B cell (primary cell): ENCODE measurements around the gene VWA3B.
"Not testable (repeated sequence)": the region's sequence is repeated elsewhere in the genome, so short reads cannot be mapped to it uniquely, and the experiment has no call there.

Experiments used
- EZH2 ChIP-seq: IDR thresholded peaks from 2 replicates; pipeline ENCODE4 v1.6.1; 2012; ENCODE audit warnings: borderline replicate concordance, low read depth, mild to moderate bottlenecking, moderate library complexity, low read length; ENCODE audit not compliant: insufficient read depth, poor library complexity, severe bottlenecking
- TF ChIP-seq, protein P1 (sequence below): fragments of 200-600 bp; IDR thresholded peaks from one replicate; pipeline ENCODE4 v1.8.0; 2022; ENCODE audit warnings: antibody characterized with exemption, mild to moderate bottlenecking

DNA sequence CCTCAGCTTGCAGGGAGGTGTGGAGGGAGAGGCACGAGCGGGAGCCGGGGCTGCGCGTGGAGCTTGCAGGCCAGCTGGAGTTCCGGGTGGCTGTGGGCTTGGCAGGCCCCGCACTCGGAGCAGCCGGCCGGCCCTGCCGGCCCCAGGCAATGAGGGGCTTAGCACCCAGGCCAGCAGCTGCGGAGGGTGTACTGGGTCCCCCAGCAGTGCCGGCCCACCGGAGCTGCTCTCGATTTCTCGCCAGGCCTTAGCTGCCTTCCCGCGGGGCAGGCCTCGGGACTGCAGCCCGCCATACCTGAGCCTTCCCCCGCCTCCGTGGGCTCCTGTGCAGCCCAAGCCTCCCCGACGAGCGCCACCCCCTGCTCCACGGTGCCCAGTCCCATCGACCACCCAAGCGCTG, 52.0 kb downstream of the VWA3B start:
- TF ChIP-seq, protein P1, sequence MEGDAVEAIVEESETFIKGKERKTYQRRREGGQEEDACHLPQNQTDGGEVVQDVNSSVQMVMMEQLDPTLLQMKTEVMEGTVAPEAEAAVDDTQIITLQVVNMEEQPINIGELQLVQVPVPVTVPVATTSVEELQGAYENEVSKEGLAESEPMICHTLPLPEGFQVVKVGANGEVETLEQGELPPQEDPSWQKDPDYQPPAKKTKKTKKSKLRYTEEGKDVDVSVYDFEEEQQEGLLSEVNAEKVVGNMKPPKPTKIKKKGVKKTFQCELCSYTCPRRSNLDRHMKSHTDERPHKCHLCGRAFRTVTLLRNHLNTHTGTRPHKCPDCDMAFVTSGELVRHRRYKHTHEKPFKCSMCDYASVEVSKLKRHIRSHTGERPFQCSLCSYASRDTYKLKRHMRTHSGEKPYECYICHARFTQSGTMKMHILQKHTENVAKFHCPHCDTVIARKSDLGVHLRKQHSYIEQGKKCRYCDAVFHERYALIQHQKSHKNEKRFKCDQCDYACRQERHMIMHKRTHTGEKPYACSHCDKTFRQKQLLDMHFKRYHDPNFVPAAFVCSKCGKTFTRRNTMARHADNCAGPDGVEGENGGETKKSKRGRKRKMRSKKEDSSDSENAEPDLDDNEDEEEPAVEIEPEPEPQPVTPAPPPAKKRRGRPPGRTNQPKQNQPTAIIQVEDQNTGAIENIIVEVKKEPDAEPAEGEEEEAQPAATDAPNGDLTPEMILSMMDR: not testable (repeated sequence)
- not testable (repeated sequence) for TF ChIP-seq EZH2
